Stimulated activated CD4-positive, alpha-beta T cell treated with anti-CD3 and anti-CD28 coated beads, Interleukin-15, amount 100 ng/mL, for 1 hour (primary cell): ENCODE results near the gene ELF2.
A peak's percentile ranks its signal among the peaks of the same experiment; 100 is the strongest.
"Not testable (repeated sequence)": the region's sequence is repeated elsewhere in the genome, so short reads cannot be mapped to it uniquely, and the experiment has no call there.

Source experiments
- DNase-seq, 2 donors: peaks; one replicate each; pipeline ENCODE4 v3.0.0-alpha.2; 2020; ENCODE audit warnings: low read depth in 1 of 2, low spot score in 1 of 2

ELF2 gene

GRCh38 chr4:139188648-139189416 is 11.8 kb upstream of the ELF2 start:
- DNase-seq = no peak

GRCh38 chr4:139184129-139184528 is 7.1 kb upstream of the ELF2 start:
- DNase-seq = no peak

- DNase-seq = peak; percentile 82 to 85
Measured at GRCh38 chr4:139177869-139178619, 1.0 kb upstream of the ELF2 start.

- DNase-seq = peak; percentile 35 to 53
Measured at GRCh38 chr4:139176302-139177048, 543 bp downstream of the ELF2 start.

- DNase-seq = peak; percentile 1 to 10
Measured at GRCh38 chr4:139175646-139176301, 1.2 kb downstream of the ELF2 start.

- DNase-seq = no peak
Measured at GRCh38 chr4:139171876-139172691, 4.9 kb downstream of the ELF2 start.

- DNase-seq = no peak
Measured at GRCh38 chr4:139170932-139171331, 6.1 kb downstream of the ELF2 start.

- no peak for DNase-seq
Measured at GRCh38 chr4:139167774-139168444, 9.1 kb downstream of the ELF2 start.

GRCh38 chr4:139164731-139165130 is 12.3 kb downstream of the ELF2 start:
- DNase-seq = no peak

- DNase-seq = no peak
Measured at GRCh38 chr4:139163806-139164206, 13.2 kb downstream of the ELF2 start.

GRCh38 chr4:139157977-139158376 is 19.0 kb downstream of the ELF2 start:
- not testable (repeated sequence) for DNase-seq

- no peak for DNase-seq
Measured at GRCh38 chr4:139154952-139155557, 22.0 kb downstream of the ELF2 start.

- no peak for DNase-seq
Measured at GRCh38 chr4:139154538-139154937, 22.5 kb downstream of the ELF2 start.

- no peak for DNase-seq
Measured at GRCh38 chr4:139154134-139154421, 22.9 kb downstream of the ELF2 start.

GRCh38 chr4:139153411-139154133 is 23.4 kb downstream of the ELF2 start:
- no peak for DNase-seq

GRCh38 chr4:139152249-139152648 is 24.8 kb downstream of the ELF2 start:
- DNase-seq = no peak

GRCh38 chr4:139146926-139147629 is 29.9 kb downstream of the ELF2 start:
- DNase-seq = no peak

- no peak for DNase-seq
Measured at GRCh38 chr4:139145552-139145932, 31.5 kb downstream of the ELF2 start.
